GM12878 (cell line): ENCODE data around the gene ZBTB42. TPM values are rescaled to one million over a fixed set of nuclear protein-coding genes. Genes with fewer than 3 reads are reported as not detected.

Experiments used
- ATAC-seq: fragments of 200-7000 bp; cut with Tn5 transposase; 3 replicates; pipeline ENCODE4 v1.9.1; 2020; ENCODE audit warnings: mild to moderate bottlenecking, moderate library complexity
- BruUV-seq: library from RNA; stranded (reverse); fragments of 400-500 nt; replicated peaks from 2 replicates; lab custom pipeline; 2021; lab: Mats Ljungman, UMichigan
- CTCF ChIA-PET: fragments of 300-600 bp; sonication (Branson Sonifier 250); formaldehyde crosslinking; extraction: SDS; loops from one replicate; lab custom pipeline; 2021; ENCODE audit warnings: inconsistent platforms; lab: Yijun Ruan, JAX
- POLR2A ChIA-PET: fragments of 350-600 bp; formaldehyde crosslinking; extraction: SDS; loops from one replicate; lab custom pipeline; 2021; ENCODE audit warnings: inconsistent platforms; lab: Charles Lee
- RAD21 ChIA-PET: fragments of 300-600 bp; sonication (Branson Sonifier 250); formaldehyde crosslinking; loops from one replicate; lab custom pipeline; 2023; ENCODE audit warnings: antibody characterized with exemption; ENCODE audit not compliant: unreplicated experiment; lab: Charles Lee
- SMC1A ChIA-PET: fragments of 300-600 bp; sonication (Branson Sonifier 250); formaldehyde crosslinking; loops from one replicate; lab custom pipeline; 2023; ENCODE audit not compliant: unreplicated experiment, uncharacterized antibody; lab: Charles Lee
- DNase-seq: peaks from one replicate; pipeline ENCODE4 v3.0.0-alpha.2; 2011; ENCODE audit warnings: low read depth, low spot score
- FAIRE-seq: peaks from 3 replicates; lab custom pipeline; 2011; peaks lifted over from hg19 to GRCh38; lab: Jason Lieb, UNC
- H2AFZ ChIP-seq: 2 replicates; pipeline ENCODE4 v1.6.0; 2011; ENCODE audit warnings: low read depth, low read length, control low read depth; ENCODE audit not compliant: control insufficient read depth
- H3K27ac ChIP-seq: 2 replicates; pipeline ENCODE4 v1.5.1; 2011; ENCODE audit warnings: control low read depth; ENCODE audit not compliant: control insufficient read depth, insufficient read depth
- H3K27me3 ChIP-seq, 2 experiments: replicated peaks in 1 of 2; 2 replicates each; pipeline versions ENCODE4 v1.6.0 to v1.6.1; 2011; ENCODE audit warnings: low read length in 1 of 2; ENCODE audit not compliant: control insufficient read depth in 2 of 2, insufficient read depth in 2 of 2
- H3K36me3 ChIP-seq, 2 experiments: 2 replicates each; pipeline ENCODE4 v1.5.1; 2011; ENCODE audit warnings: low read length in 1 of 2; ENCODE audit not compliant: control insufficient read depth in 2 of 2, insufficient read depth in 2 of 2
- H3K4me1 ChIP-seq: 2 replicates; pipeline ENCODE4 v1.6.1; 2011; ENCODE audit warnings: mild to moderate bottlenecking, low read length, moderate library complexity, mixed read lengths; ENCODE audit not compliant: control insufficient read depth, insufficient read depth
- H3K4me2 ChIP-seq: 2 replicates; pipeline ENCODE4 v1.6.0; 2011; ENCODE audit warnings: control low read depth; ENCODE audit not compliant: control insufficient read depth, insufficient read depth
- H3K4me3 ChIP-seq: fragments of 200-600 bp; sonication (generic); 2 replicates; pipeline ENCODE4 v1.5.1; 2016
- H3K79me2 ChIP-seq: 2 replicates; pipeline ENCODE4 v1.6.0; 2011; ENCODE audit warnings: low read length; ENCODE audit not compliant: control insufficient read depth, insufficient read depth
- H3K9ac ChIP-seq: 2 replicates; pipeline ENCODE4 v1.8.0; 2011; ENCODE audit warnings: low read length, control low read depth, mixed read lengths; ENCODE audit not compliant: control insufficient read depth, insufficient read depth
- H3K9me3 ChIP-seq: replicated peaks from 3 replicates; pipeline ENCODE4 v1.5.1; 2011; ENCODE audit warnings: mild to moderate bottlenecking, low read length; ENCODE audit not compliant: control insufficient read depth, insufficient read depth
- H4K20me1 ChIP-seq: 2 replicates; pipeline ENCODE4 v1.6.0; 2011; ENCODE audit not compliant: control insufficient read depth, insufficient read depth
- CBFB ChIP-seq: IDR thresholded peaks from 2 replicates; pipeline ENCODE4 v1.6.1; 2016; ENCODE audit warnings: antibody characterized with exemption, low read depth
- CBX5 ChIP-seq: sonication (generic); IDR thresholded peaks from 2 replicates; pipeline ENCODE4 v1.6.1; 2016; ENCODE audit warnings: low read depth, moderate library complexity, mild to moderate bottlenecking, inconsistent platforms
- IKZF2 ChIP-seq, 2 experiments: fragments of 450-650 bp; IDR thresholded peaks; 2 replicates each; pipeline ENCODE4 v1.6.1; 2017; ENCODE audit warnings: mild to moderate bottlenecking in 2 of 2, moderate library complexity in 2 of 2
- IRF4 ChIP-seq: IDR thresholded peaks from 2 replicates; pipeline ENCODE4 v1.6.1; 2011; ENCODE audit warnings: low read depth, low read length
- MXI1 ChIP-seq: fragments of 150-350 bp; IDR thresholded peaks from 2 replicates; pipeline ENCODE4 v1.6.1; 2011; ENCODE audit warnings: low read depth, mild to moderate bottlenecking, inconsistent platforms, low read length, improper control_type of control experiment
- MYC ChIP-seq: IDR thresholded peaks from 2 replicates; pipeline ENCODE4 v1.6.1; 2011; ENCODE audit warnings: mild to moderate bottlenecking, low read length, moderate library complexity, inconsistent platforms; ENCODE audit not compliant: insufficient read depth, insufficient replicate concordance, insufficient read length, severe bottlenecking
- NRF1 ChIP-seq: conservative IDR thresholded peaks from 2 replicates; pipeline ENCODE4 v1.6.1; 2011; ENCODE audit warnings: mild to moderate bottlenecking, low read depth, low read length, improper control_type of control experiment
- PKNOX1 ChIP-seq: fragments of 450-650 bp; IDR thresholded peaks from 2 replicates; pipeline ENCODE4 v1.6.1; 2016; ENCODE audit warnings: mild to moderate bottlenecking
- RAD21 ChIP-seq: IDR thresholded peaks from 2 replicates; pipeline ENCODE4 v1.6.1; 2011; ENCODE audit warnings: mild to moderate bottlenecking, low read depth, low read length, moderate library complexity; ENCODE audit not compliant: insufficient read depth
- RAD51 ChIP-seq: fragments of 450-650 bp; IDR thresholded peaks from 2 replicates; pipeline ENCODE4 v1.6.1; 2016; ENCODE audit warnings: moderate library complexity, mild to moderate bottlenecking, inconsistent platforms
- RB1 ChIP-seq: fragments of 450-650 bp; formaldehyde crosslinking; IDR thresholded peaks from 2 replicates; pipeline ENCODE4 v1.6.1; 2017; ENCODE audit warnings: mild to moderate bottlenecking, borderline replicate concordance
- SMAD1 ChIP-seq: fragments of 450-650 bp; IDR thresholded peaks from 2 replicates; pipeline ENCODE4 v1.6.1; 2018; ENCODE audit warnings: mild to moderate bottlenecking, low read depth; ENCODE audit not compliant: partially characterized antibody
- SREBF1 ChIP-seq: IDR thresholded peaks from 2 replicates; pipeline ENCODE4 v1.6.1; 2012; ENCODE audit warnings: mild to moderate bottlenecking, low read length
- YY1 ChIP-seq: IDR thresholded peaks from 2 replicates; pipeline ENCODE4 v1.6.1; 2011; ENCODE audit warnings: low read depth, mild to moderate bottlenecking, low read length
- ZNF217 ChIP-seq: fragments of 450-650 bp; IDR thresholded peaks from 2 replicates; pipeline ENCODE4 v1.6.1; 2017; ENCODE audit warnings: antibody characterized with exemption, mild to moderate bottlenecking
- WGBS: methylation state at CpG from one replicate; pipeline ENCODE4 v1.1.6; 2016; ENCODE audit warnings: low lambda C conversion rate; ENCODE audit not compliant: insufficient replicate concordance, insufficient coverage; ENCODE audit errors: missing lambda C conversion rate; 5-methylcytosine and 5-hydroxymethylcytosine counted together
- in situ Hi-C: fragments of 300-500 bp; cut with MboI; formaldehyde crosslinking; loops from 9 replicates; pipeline ENCODE4 v1.14.3; 2018; ENCODE audit warnings: mixed read lengths
- intact Hi-C: fragments of 100-400 bp; cut with micrococcal nuclease; formaldehyde crosslinking; loops from one replicate; pipeline ENCODE4 v1.14.2; 2022; ENCODE audit not compliant: unreplicated experiment
- polyA plus RNA-seq, 11 experiments: library from polyadenylated mRNA; depleted of rRNA in 4 of 11; unstranded in 6 of 11; stranded (reverse) in 5 of 11; fragments of >200 nt; fragmentation: Nextera tagmentation in 4 of 11; fragmentation: Illumina TruSeq in 1 of 11; extraction: Ambion mirVana in 4 of 11; extraction: Trizol in 1 of 11; gene quantifications; 1 replicate in 1 of 11; 2 replicates in 10 of 11; pipeline versions ENCODE4 v1.2.1 to v1.2.3, GENCODE V29; 2011 to 2016; ENCODE audit warnings: inconsistent platforms in 2 of 11, missing spikeins in 2 of 11, low read depth in 1 of 11
- total RNA-seq, 4 experiments: library from RNA; depleted of rRNA in 3 of 4; stranded (reverse); fragments of >200 nt in 3 of 4; fragmentation: Illumina TruSeq in 1 of 4; extraction: Trizol in 1 of 4; gene quantifications; 2 replicates each; pipeline versions ENCODE4 v1.2.1 to v1.2.3, GENCODE V29; 2013 to 2021
- TF ChIP-seq, protein P1 (sequence below): fragments of 450-650 bp; IDR thresholded peaks from 2 replicates; pipeline ENCODE4 v1.6.1; 2017; ENCODE audit warnings: mild to moderate bottlenecking, low read depth, inconsistent platforms; ENCODE audit not compliant: poor library complexity, severe bottlenecking
- TF ChIP-seq, protein P2 (sequence below): IDR thresholded peaks from 2 replicates; pipeline ENCODE4 v1.6.1; 2012; ENCODE audit warnings: low read depth, low read length, improper control_type of control experiment
- TF ChIP-seq, protein P3 (sequence below): IDR thresholded peaks from 2 replicates; pipeline ENCODE4 v1.6.1; 2012; ENCODE audit warnings: low read depth, low read length, improper control_type of control experiment

Gene ZBTB42
- total and polyA plus RNA-seq, 10 of the 15 experiments (the other 5 are each of a cell fraction or from before 2014, with no cell fraction given), result 0.05 to 1.2 (median 0.37) TPM; not detected in 2

- Histone ChIP-seq H3K4me3 (no peak overlapping the region), H3K9ac (no peak overlapping the region), H3K27me3 (no peaks in the 10 kb centered on the region; a peak in 1 of 4 replicates), H4K20me1 (no peaks in the 10 kb centered on the region), H3K36me3 (no peaks in the 10 kb centered on the region), H3K4me2 (no peak overlapping the region), H3K4me1 (peaks cover 3% of the 10 kb centered on the region; the same call in 1 of the 2 replicates), H3K9me3 (no peaks in the 10 kb centered on the region), H2AFZ (no peak overlapping the region), H3K79me2 (no peaks in the 10 kb centered on the region), H3K27ac (no peak overlapping the region)
- RAD21 ChIA-PET, result no interaction called here
- 73% methylated on average over 10 of the region's 10 CpGs for WGBS
- in situ Hi-C loops (no loop called here), intact Hi-C loops (no loop called here)
- TF ChIP-seq SREBF1 (no peak), CBX5 (no peak), NRF1 (no peak), ZNF217 (no peak), SMAD1 (no peak), PKNOX1 (no peak), MXI1 (no peak), IRF4 (no peak), RB1 (no peak), RAD51 (no peak), CBFB (no peak), YY1 (no peak), IKZF2 (IDR thresholded peaks at IDR 0.05) (no peak), MYC (no peak), RAD21 (no peak)
- TF ChIP-seq, protein P1, sequence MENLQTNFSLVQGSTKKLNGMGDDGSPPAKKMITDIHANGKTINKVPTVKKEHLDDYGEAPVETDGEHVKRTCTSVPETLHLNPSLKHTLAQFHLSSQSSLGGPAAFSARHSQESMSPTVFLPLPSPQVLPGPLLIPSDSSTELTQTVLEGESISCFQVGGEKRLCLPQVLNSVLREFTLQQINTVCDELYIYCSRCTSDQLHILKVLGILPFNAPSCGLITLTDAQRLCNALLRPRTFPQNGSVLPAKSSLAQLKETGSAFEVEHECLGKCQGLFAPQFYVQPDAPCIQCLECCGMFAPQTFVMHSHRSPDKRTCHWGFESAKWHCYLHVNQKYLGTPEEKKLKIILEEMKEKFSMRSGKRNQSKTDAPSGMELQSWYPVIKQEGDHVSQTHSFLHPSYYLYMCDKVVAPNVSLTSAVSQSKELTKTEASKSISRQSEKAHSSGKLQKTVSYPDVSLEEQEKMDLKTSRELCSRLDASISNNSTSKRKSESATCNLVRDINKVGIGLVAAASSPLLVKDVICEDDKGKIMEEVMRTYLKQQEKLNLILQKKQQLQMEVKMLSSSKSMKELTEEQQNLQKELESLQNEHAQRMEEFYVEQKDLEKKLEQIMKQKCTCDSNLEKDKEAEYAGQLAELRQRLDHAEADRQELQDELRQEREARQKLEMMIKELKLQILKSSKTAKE, result no peak
- TF ChIP-seq, protein P2, sequence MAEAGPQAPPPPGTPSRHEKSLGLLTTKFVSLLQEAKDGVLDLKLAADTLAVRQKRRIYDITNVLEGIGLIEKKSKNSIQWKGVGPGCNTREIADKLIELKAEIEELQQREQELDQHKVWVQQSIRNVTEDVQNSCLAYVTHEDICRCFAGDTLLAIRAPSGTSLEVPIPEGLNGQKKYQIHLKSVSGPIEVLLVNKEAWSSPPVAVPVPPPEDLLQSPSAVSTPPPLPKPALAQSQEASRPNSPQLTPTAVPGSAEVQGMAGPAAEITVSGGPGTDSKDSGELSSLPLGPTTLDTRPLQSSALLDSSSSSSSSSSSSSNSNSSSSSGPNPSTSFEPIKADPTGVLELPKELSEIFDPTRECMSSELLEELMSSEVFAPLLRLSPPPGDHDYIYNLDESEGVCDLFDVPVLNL, result no peak
- TF ChIP-seq, protein P3, sequence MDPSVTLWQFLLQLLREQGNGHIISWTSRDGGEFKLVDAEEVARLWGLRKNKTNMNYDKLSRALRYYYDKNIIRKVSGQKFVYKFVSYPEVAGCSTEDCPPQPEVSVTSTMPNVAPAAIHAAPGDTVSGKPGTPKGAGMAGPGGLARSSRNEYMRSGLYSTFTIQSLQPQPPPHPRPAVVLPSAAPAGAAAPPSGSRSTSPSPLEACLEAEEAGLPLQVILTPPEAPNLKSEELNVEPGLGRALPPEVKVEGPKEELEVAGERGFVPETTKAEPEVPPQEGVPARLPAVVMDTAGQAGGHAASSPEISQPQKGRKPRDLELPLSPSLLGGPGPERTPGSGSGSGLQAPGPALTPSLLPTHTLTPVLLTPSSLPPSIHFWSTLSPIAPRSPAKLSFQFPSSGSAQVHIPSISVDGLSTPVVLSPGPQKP, result no peak
- BruUV-seq, result no TSS peak
- ATAC-seq (no peak), DNase-seq (no peak), FAIRE-seq (no peak)
- POLR2A ChIA-PET, result no interaction called here
- SMC1A ChIA-PET, result no interaction called here
- CTCF ChIA-PET, result no interaction called here
Observed at GRCh38 chr14:104806625-104807465, 5.9 kb downstream of the ZBTB42 start.
